ENCODE results near the gene ARHGAP9.

ARHGAP9 gene

DNA sequence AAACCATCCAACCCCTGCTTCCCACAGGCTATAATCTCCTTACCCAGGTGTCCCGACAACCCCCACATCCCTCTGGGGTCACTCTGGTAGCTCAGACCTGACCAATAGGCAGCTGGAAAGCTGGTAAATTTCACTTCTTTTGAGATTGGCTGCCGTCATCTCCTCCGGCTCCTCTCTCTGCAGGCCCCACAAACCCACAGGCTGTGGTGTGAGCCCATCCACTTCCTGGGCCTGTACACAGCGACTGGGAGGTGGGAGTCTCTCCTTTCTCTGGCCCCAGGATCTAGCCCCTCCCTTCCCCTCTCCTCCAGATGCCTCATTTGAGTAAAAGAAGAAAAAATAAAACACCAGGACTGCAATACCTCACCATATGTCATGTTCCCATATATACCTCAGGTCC is 44.4 kb downstream of the ARHGAP9 start:
- no peak for DNase-seq (ENCODE audit: low spot score)
- TF ChIP-seq, protein P1, sequence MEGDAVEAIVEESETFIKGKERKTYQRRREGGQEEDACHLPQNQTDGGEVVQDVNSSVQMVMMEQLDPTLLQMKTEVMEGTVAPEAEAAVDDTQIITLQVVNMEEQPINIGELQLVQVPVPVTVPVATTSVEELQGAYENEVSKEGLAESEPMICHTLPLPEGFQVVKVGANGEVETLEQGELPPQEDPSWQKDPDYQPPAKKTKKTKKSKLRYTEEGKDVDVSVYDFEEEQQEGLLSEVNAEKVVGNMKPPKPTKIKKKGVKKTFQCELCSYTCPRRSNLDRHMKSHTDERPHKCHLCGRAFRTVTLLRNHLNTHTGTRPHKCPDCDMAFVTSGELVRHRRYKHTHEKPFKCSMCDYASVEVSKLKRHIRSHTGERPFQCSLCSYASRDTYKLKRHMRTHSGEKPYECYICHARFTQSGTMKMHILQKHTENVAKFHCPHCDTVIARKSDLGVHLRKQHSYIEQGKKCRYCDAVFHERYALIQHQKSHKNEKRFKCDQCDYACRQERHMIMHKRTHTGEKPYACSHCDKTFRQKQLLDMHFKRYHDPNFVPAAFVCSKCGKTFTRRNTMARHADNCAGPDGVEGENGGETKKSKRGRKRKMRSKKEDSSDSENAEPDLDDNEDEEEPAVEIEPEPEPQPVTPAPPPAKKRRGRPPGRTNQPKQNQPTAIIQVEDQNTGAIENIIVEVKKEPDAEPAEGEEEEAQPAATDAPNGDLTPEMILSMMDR (conservative IDR thresholded peaks at IDR 0.05; ENCODE audit: low read depth) = no peak
- CTCF ChIA-PET = interaction anchor here (0.6 kb wide), 1 partner anchor 13 kb away, joined by 4 read pairs; no protein-coding TSS in a partner anchor
- H3K27ac ChIP-seq = no peak overlapping the region
- POLR2A ChIA-PET (ENCODE audit: low non-redundant PET) = no interaction called here

DNA sequence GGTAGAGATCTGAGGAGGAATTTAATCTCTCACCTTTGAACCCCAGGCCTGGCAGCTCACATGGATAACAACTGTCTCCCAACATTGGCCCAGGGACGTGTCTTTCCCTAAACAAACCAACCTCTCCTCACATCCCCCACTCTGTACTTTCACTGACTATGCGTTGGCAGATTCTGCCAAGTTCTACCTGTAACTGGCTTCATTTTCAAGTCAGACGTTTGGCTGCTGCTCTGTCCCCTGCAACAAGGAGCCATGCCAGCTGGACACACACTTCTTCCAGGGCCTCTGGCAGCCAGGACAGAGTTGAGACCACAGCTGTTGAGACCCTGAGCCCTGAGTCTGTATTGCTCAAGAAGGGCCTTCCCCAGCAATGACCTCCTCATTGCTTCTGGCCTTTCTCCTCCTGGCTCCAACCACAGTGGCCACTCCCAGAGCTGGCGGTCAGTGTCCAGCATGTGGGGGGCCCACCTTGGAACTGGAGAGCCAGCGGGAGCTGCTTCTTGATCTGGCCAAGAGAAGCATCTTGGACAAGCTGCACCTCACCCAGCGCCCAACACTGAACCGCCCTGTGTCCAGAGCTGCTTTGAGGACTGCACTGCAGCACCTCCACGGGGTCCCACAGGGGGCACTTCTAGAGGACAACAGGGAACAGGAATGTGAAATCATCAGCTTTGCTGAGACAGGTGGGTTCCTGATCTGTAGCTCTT is 45.0 kb downstream of the ARHGAP9 start, which contains the start of gene INHBC:
Gene INHBC (plus strand): TSS at position 268 of the 707 bp plus-strand sequence. CDS start 103 bp downstream, at position 371.
- no peak for DNase-seq (ENCODE audit: low spot score)
- no peak within 1 kb of the TSS for H3K27ac ChIP-seq
- TF ChIP-seq, protein P1 (conservative IDR thresholded peaks at IDR 0.05; ENCODE audit: low read depth) = no peak
- ChIA-PET CTCF (interaction anchor here (0.6 kb wide), 1 partner anchor 14 kb away, joined by 4 read pairs; no protein-coding TSS in a partner anchor), POLR2A (ENCODE audit: low non-redundant PET) (interaction anchor here (0.5 kb wide), 1 partner anchor 9 kb away, joined by 4 read pairs; no protein-coding TSS in a partner anchor)

DNA sequence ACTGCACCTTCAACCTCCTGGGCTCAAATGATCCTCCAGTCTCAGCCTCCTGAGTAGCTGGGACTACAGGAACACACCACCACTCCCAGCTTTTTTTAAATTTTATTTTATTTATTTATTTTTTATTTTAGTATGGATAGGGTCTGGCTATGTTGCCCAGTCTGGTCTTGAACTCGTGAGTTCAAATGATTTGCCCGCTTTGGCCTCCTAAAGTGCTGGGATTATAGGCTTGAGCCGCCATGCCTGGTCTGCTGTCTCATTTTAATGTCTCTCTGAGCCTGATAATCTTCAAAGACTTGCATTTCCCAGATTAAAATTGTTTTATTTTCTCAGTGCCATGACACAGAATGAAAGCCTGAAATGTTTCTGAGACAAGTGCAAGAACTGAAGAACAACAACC is 46.3 kb downstream of the ARHGAP9 start:
- no peak overlapping the region for H3K27ac ChIP-seq
- TF ChIP-seq, protein P1 (conservative IDR thresholded peaks at IDR 0.05; ENCODE audit: low read depth) = no peak
- ChIA-PET CTCF (interaction anchor here (0.6 to 1.6 kb wide), 2 partner anchors 20 to 373 kb away, joined by 5 read pairs; no protein-coding TSS in a partner anchor), POLR2A (ENCODE audit: low non-redundant PET) (no interaction called here)
- no peak for DNase-seq (ENCODE audit: low spot score)

DNA sequence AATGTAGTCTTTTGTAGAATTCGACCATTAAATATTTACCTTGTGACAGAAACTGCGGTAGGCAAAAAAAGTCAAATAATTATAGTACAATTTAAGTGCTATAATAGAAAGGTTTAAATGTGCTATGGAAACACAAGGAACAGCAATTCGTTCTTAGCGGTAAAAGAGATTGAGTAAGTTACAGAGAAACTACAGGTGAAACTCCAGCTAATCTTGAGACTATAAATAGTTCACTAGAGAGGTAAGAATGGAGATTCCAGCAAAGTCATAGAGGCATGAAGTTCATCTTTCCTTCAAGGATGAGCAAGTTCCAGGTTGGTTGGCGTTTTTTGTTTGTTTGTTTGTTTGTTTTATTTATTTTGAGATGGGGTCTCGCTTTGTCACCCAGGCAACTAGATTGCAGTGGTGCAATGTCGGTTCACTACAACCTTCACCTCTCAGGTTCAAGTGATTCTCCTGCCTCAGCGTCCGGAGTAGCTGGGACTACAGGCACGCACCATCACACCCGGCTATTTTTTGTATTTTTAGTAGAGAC is 47.9 kb downstream of the ARHGAP9 start:
- DNase-seq (ENCODE audit: low spot score) = no peak
- ChIA-PET CTCF (interaction anchor here (1.6 kb wide), 1 partner anchor 21 kb away, joined by 5 read pairs; no protein-coding TSS in a partner anchor), POLR2A (ENCODE audit: low non-redundant PET) (no interaction called here)
- H3K27ac ChIP-seq = 0 out of 2 replicates have a peak overlapping the region, but pooled peaks have one; percentile 4
- TF ChIP-seq, protein P1 (conservative IDR thresholded peaks at IDR 0.05; ENCODE audit: low read depth) = no peak

DNA sequence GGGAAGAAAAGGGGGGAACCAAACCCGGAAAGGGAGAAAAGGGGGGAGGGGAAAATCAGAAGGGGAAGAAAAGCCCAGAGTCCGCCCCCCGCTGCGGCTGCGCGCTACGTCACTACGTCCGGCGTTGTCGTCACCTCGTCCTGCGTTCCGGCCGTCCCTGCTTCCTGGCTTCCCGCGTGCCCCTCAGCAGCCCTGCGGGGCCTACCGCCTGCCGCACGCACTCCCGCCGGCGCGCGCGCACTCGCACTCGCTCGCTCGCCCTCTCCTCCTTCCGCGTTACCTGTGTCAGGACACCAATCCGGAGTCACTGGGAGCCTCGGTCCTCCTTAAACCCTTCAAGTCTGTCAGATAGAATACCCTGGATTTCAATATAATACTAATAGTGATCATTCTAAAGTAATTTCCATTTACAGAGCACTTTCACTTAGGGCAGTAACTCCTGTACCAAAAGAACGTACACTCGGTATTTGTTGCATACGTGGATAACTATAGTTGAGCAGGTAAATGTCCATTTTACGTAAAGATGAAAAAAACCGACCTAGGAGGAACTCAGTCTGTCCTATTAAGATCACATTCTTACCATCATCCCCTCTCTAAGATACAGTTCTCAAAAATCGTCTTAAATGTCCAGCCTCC is 48.6 kb downstream of the ARHGAP9 start, which contains the start of gene R3HDM2:
Gene R3HDM2 (minus strand): TSS at position 113 of the 636 bp plus-strand sequence. CDS start 120,615 bp downstream, outside the sequence.
- peak; percentile 98 for DNase-seq (ENCODE audit: low spot score)
- CTCF ChIA-PET = no interaction called here
- POLR2A ChIA-PET (ENCODE audit: low non-redundant PET) = no interaction called here
- TF ChIP-seq, protein P1 (conservative IDR thresholded peaks at IDR 0.05; ENCODE audit: low read depth) = no peak
- peak within 1 kb of the TSS; percentile 90 for H3K27ac ChIP-seq

Measured in RWPE1 (cell line).